ENCODE data around the gene PSG7. TPM values are rescaled to one million over a fixed set of nuclear protein-coding genes. Genes with fewer than 3 reads are reported as not detected.

PSG7 gene
- total RNA-seq, 1 experiment from 2014 or later, result not detected

GRCh38 chr19:42919757-42920079 lies 17.3 kb downstream of the PSG7 start:
- Histone ChIP-seq H3K27me3 (ENCODE audit: insufficient read depth, low read length) (no peaks in the 10 kb centered on the region), H3K27ac (ENCODE audit: insufficient read length, low read depth, low read length) (no peak overlapping the region), H2AK5ac (ENCODE audit: insufficient read length, low read length) (no peak overlapping the region), H3K56ac (ENCODE audit: insufficient read length, low read depth, low read length) (no peak overlapping the region), H3K9me3 (ENCODE audit: control insufficient read depth, low read depth, low read length) (peaks cover 77% of the 10 kb centered on the region), H4K91ac (ENCODE audit: insufficient read length, low read depth, low read length) (no peak overlapping the region), H3K18ac (ENCODE audit: insufficient read length, low read depth, low read length) (no peak overlapping the region), H3K4ac (ENCODE audit: low read depth, low read length) (no peak overlapping the region), H2BK12ac (ENCODE audit: insufficient read length, low read depth, low read length) (no peak overlapping the region), H3K9ac (ENCODE audit: extremely low read depth, insufficient read length, low read length) (no peak overlapping the region), H3K23me2 (ENCODE audit: insufficient read length, low read depth, low read length, poor library complexity, severe bottlenecking) (no peaks in the 10 kb centered on the region), H4K5ac (ENCODE audit: insufficient read length, low read depth, low read length) (no peak overlapping the region), H3K79me2 (ENCODE audit: insufficient read depth, low read length) (no peaks in the 10 kb centered on the region), H3K23ac (ENCODE audit: insufficient read length, low read depth, low read length) (no peak overlapping the region), H2BK20ac (ENCODE audit: low read depth, low read length, poor library complexity, severe bottlenecking) (no peak overlapping the region), H2BK120ac (ENCODE audit: low read depth, low read length, poor library complexity, severe bottlenecking) (no peak overlapping the region), H3K14ac (ENCODE audit: insufficient read depth, low read length) (no peak overlapping the region), H3T11ph (ENCODE audit: low read length) (no peak overlapping the region), H3K4me1 (ENCODE audit: insufficient read depth, low read length) (no peaks in the 10 kb centered on the region), H4K8ac (replicated peaks; ENCODE audit: insufficient read length, low read depth, low read length) (no peak overlapping the region), H2AFZ (ENCODE audit: low read length) (no peak overlapping the region), H3K79me1 (ENCODE audit: insufficient read depth, low read depth, low read length, poor library complexity, severe bottlenecking) (no peaks in the 10 kb centered on the region), H2BK5ac (ENCODE audit: insufficient read length, low read length) (no peak overlapping the region), H2BK15ac (ENCODE audit: low read depth, low read length) (no peak overlapping the region), H3K4me2 (ENCODE audit: insufficient read depth, insufficient read length, low read length) (no peak overlapping the region), H4K20me1 (ENCODE audit: control insufficient read depth, insufficient read depth, insufficient read length) (no peaks in the 10 kb centered on the region)
- TF ChIP-seq, protein P1, sequence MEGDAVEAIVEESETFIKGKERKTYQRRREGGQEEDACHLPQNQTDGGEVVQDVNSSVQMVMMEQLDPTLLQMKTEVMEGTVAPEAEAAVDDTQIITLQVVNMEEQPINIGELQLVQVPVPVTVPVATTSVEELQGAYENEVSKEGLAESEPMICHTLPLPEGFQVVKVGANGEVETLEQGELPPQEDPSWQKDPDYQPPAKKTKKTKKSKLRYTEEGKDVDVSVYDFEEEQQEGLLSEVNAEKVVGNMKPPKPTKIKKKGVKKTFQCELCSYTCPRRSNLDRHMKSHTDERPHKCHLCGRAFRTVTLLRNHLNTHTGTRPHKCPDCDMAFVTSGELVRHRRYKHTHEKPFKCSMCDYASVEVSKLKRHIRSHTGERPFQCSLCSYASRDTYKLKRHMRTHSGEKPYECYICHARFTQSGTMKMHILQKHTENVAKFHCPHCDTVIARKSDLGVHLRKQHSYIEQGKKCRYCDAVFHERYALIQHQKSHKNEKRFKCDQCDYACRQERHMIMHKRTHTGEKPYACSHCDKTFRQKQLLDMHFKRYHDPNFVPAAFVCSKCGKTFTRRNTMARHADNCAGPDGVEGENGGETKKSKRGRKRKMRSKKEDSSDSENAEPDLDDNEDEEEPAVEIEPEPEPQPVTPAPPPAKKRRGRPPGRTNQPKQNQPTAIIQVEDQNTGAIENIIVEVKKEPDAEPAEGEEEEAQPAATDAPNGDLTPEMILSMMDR (conservative IDR thresholded peaks at IDR 0.05), result no peak
- Mint-ChIP-seq H3K36me3 (ENCODE audit: insufficient read depth in 1 of 3, low read depth in 3 of 3) (peaks cover 14 to 27% (median 21%) of the 10 kb centered on the region in 3 experiments; a peak in 6 of 7 replicates), H3K27ac (no peak overlapping the region), H3K4me3 (no peak overlapping the region), H3K4me1 (no peaks in the 10 kb centered on the region), H3K9me3 (peaks cover 90 to 98% of the 10 kb centered on the region in 2 experiments), H3K27me3 (ENCODE audit: low read depth) (peaks cover 2% of the 10 kb centered on the region)
- WGBS (ENCODE audit: extremely low coverage, insufficient read length, low lambda C conversion rate), result no CpG with 5 or more reads among the region's 3 CpGs
- DNase-seq, result no peak

Measured in H9 (cell line).